Activated CD4-positive, alpha-beta T cell treated with anti-CD3 and anti-CD28 coated beads for 1 hour (primary cell): ENCODE measurements around the gene WIPI1.
"Not testable (repeated sequence)": the region's sequence is repeated elsewhere in the genome, so short reads cannot be mapped to it uniquely, and the experiment has no call there.

ENCODE experiments used
- DNase-seq: peaks from one replicate; pipeline ENCODE4 v3.0.0-alpha.2; 2020

Gene WIPI1

GRCh38 chr17:68403837-68404236 lies 53.5 kb downstream of the WIPI1 start:
- DNase-seq: not testable (repeated sequence)

- no peak for DNase-seq
Observed at GRCh38 chr17:68403122-68403521, 54.2 kb downstream of the WIPI1 start.

- no peak for DNase-seq
Observed at GRCh38 chr17:68401288-68401687, 56.0 kb downstream of the WIPI1 start.

- no peak for DNase-seq
Observed at GRCh38 chr17:68400404-68400735, 56.9 kb downstream of the WIPI1 start.

- no peak for DNase-seq
Observed at GRCh38 chr17:68399638-68400403, 57.5 kb downstream of the WIPI1 start.

GRCh38 chr17:68398691-68399637 lies 58.3 kb downstream of the WIPI1 start:
- DNase-seq: no peak

- DNase-seq: no peak
Observed at GRCh38 chr17:68397108-68397536, 60.2 kb downstream of the WIPI1 start.

- DNase-seq: no peak
Observed at GRCh38 chr17:68396226-68397107, 60.8 kb downstream of the WIPI1 start.

GRCh38 chr17:68394608-68395331 lies 62.5 kb downstream of the WIPI1 start:
- no peak for DNase-seq

- no peak for DNase-seq
Observed at GRCh38 chr17:68391561-68392268, 65.6 kb downstream of the WIPI1 start.

- no peak for DNase-seq
Observed at GRCh38 chr17:68390888-68391545, 66.3 kb downstream of the WIPI1 start.

GRCh38 chr17:68389041-68389440 lies 68.3 kb downstream of the WIPI1 start:
- no peak for DNase-seq

GRCh38 chr17:68387435-68388218 lies 69.7 kb downstream of the WIPI1 start:
- DNase-seq: no peak

GRCh38 chr17:68385490-68386215 lies 71.6 kb downstream of the WIPI1 start:
- DNase-seq: no peak

GRCh38 chr17:68384941-68385340 lies 72.4 kb downstream of the WIPI1 start:
- no peak for DNase-seq

- DNase-seq: no peak
Observed at GRCh38 chr17:68384471-68384870, 72.8 kb downstream of the WIPI1 start.

- DNase-seq: no peak
Observed at GRCh38 chr17:68383443-68384321, 73.6 kb downstream of the WIPI1 start.

- no peak for DNase-seq
Observed at GRCh38 chr17:68383120-68383442, 74.2 kb downstream of the WIPI1 start.
